Upper lobe of left lung (tissue), 4 donors: Measurements from ENCODE around the gene SHISA5.
"Not testable (repeated sequence)": the region's sequence is repeated elsewhere in the genome, so short reads cannot be mapped to it uniquely, and the experiment has no call there.

ENCODE experiments used
- CTCF ChIP-seq, 6 experiments: fragments of 450-650 bp in 4 of 6; fragments of 200-600 bp in 2 of 6; sonication (generic) in 2 of 6; IDR thresholded peaks; one replicate each; pipeline ENCODE4 v1.5.1; 2016 to 2019; ENCODE audit warnings: antibody characterized with exemption in 6 of 6
- POLR2A ChIP-seq, 4 donors: fragments of 450-650 bp; IDR thresholded peaks; one replicate each; pipeline ENCODE4 v1.5.1; 2016 to 2017; ENCODE audit warnings: antibody characterized with exemption in 4 of 4, mild to moderate bottlenecking in 2 of 4

DNA sequence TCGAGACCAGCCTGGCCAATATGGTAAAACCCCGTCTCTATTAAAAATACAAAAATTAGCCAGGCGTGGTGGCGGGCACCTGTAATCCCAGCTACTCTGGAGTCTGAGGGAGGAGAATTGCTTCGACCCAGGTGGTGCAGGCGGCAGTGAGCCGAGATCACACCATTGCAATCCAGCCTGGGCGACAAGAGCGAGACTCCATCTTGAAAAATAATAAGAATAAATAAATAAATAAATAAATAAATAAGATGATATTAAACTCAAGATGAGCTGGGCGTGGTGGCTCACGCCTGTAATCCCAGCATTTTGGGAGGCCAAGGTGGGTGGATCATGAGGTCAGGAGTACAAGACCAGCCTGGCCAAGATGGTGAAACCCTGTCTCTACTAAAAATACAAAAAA, 23.1 kb downstream of the SHISA5 start:
- TF ChIP-seq CTCF, POLR2A (IDR thresholded peaks at IDR 0.05): not testable (repeated sequence)
